Measurements from ENCODE around the gene MASP1. TPM values are rescaled to one million over a fixed set of nuclear protein-coding genes. Genes with fewer than 3 reads are reported as not detected.
A peak's percentile ranks its signal among the peaks of the same experiment; 100 is the strongest.

Gene MASP1
- total and polyA plus RNA-seq, 7 experiments from 2014 or later = not detected

- peaks cover 0 to 19% (median 0%) of the 10 kb centered on the region in 5 donors for H3K27me3 Mint-ChIP-seq
- Histone ChIP-seq H3K27me3 (ENCODE audit: control insufficient read depth in 2 of 2, insufficient read depth in 2 of 2, low read length in 2 of 2) (no peaks in the 10 kb centered on the region), H3K4me3 (ENCODE audit: low read length) (no peak overlapping the region), H3K4me1 (ENCODE audit: control insufficient read depth in 2 of 2, insufficient read depth in 2 of 2, low read length in 2 of 2) (no peaks in the 10 kb centered on the region), H3K9me3 (ENCODE audit: control insufficient read depth in 2 of 3, low read length in 3 of 3) (no peaks in the 10 kb centered on the region), H3K27ac (ENCODE audit: low read depth, low read length) (no peak overlapping the region), H3K36me3 (ENCODE audit: control insufficient read depth in 2 of 3, insufficient read depth in 3 of 3, low read length in 3 of 3) (no peaks in the 10 kb centered on the region)
- CTCF ChIA-PET = no interaction called here
- no peaks in the 10 kb centered on the region for H3K4me1 Mint-ChIP-seq
- no peaks in the 10 kb centered on the region for H3K36me3 Mint-ChIP-seq
- POLR2A ChIA-PET = no interaction called here
- DNase-seq (no peak), ATAC-seq (no peak)
- no peaks in the 10 kb centered on the region for H3K9me3 Mint-ChIP-seq
- H3K4me3 Mint-ChIP-seq = no peak overlapping the region
- intact Hi-C loops (cut with micrococcal nuclease) = no loop called here
- no peak overlapping the region for H3K27ac Mint-ChIP-seq
These were observed 76.1 kb downstream of the MASP1 start for GRCh38 chr3:187215460-187215859.

- ChIA-PET CTCF (no interaction called here), POLR2A (no interaction called here)
- no peaks in the 10 kb centered on the region for H3K27me3 ChIP-seq (ENCODE audit: control insufficient read depth in 2 of 2, insufficient read depth in 2 of 2, low read length in 2 of 2)
- H3K27ac ChIP-seq (ENCODE audit: low read depth, low read length) = no peak overlapping the region
- no peaks in the 10 kb centered on the region for H3K9me3 ChIP-seq (ENCODE audit: control insufficient read depth in 2 of 3, low read length in 3 of 3)
- Mint-ChIP-seq H3K4me3 (no peak overlapping the region), H3K9me3 (no peaks in the 10 kb centered on the region), H3K36me3 (peaks cover 0 to 4% (median 0%) of the 10 kb centered on the region in 5 donors), H3K27ac (no peak overlapping the region), H3K4me1 (no peaks in the 10 kb centered on the region), H3K27me3 (peaks cover 0 to 25% (median 5%) of the 10 kb centered on the region in 5 donors)
- no peaks in the 10 kb centered on the region for H3K4me1 ChIP-seq (ENCODE audit: control insufficient read depth in 2 of 2, insufficient read depth in 2 of 2, low read length in 2 of 2)
- ATAC-seq (no peak), DNase-seq (no peak)
- intact Hi-C loops (cut with micrococcal nuclease) = no loop called here
- no peak overlapping the region for H3K4me3 ChIP-seq (ENCODE audit: low read length)
- no peaks in the 10 kb centered on the region for H3K36me3 ChIP-seq (ENCODE audit: control insufficient read depth in 2 of 3, insufficient read depth in 3 of 3, low read length in 3 of 3)
These were observed 77.9 kb downstream of the MASP1 start for GRCh38 chr3:187213616-187214015.

DNA sequence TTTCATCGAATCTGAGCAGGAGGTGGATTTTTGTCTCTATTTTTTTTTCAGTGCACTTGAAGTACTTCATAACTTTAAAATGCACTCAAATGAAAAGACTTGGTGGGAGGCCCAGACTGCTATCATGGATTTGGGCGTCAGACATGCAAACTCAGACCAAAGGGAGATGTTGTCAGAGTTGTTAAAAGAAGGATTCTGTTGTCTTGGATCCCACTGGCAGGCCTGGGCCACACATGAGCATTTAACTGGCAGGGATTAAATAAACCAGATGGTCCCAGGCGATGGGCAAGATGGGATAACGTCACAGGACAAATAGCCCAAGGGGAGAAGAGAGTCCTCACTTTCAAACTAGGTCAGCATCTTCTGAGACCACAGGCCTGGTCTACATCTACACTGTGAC is 78.8 kb downstream of the MASP1 start:
- Mint-ChIP-seq H3K27ac (no peak overlapping the region), H3K27me3 (peaks cover 0 to 27% (median 5%) of the 10 kb centered on the region in 5 donors), H3K4me3 (no peak overlapping the region), H3K36me3 (peaks cover 0 to 4% (median 0%) of the 10 kb centered on the region in 5 donors), H3K9me3 (peaks cover 0 to 4% (median 0%) of the 10 kb centered on the region in 11 donors), H3K4me1 (no peaks in the 10 kb centered on the region)
- H3K4me3 ChIP-seq (ENCODE audit: low read length) = no peak overlapping the region
- no peaks in the 10 kb centered on the region for H3K27me3 ChIP-seq (ENCODE audit: control insufficient read depth in 2 of 2, insufficient read depth in 2 of 2, low read length in 2 of 2)
- ChIA-PET CTCF (interaction anchor here (0.7 kb wide), 1 partner anchor 1928 kb away, joined by 4 read pairs; no protein-coding TSS in a partner anchor), POLR2A (interaction anchor here (0.7 kb wide), 2 partner anchors 12 to 881 kb away, joined by 3 to 6 read pairs; no protein-coding TSS in a partner anchor)
- no peaks in the 10 kb centered on the region for H3K36me3 ChIP-seq (ENCODE audit: control insufficient read depth in 2 of 3, insufficient read depth in 3 of 3, low read length in 3 of 3)
- no peak for DNase-seq
- H3K9me3 ChIP-seq (ENCODE audit: control insufficient read depth in 2 of 3, low read length in 3 of 3) = no peaks in the 10 kb centered on the region
- no peak for ATAC-seq
- intact Hi-C loops (cut with micrococcal nuclease) = no loop called here
- H3K27ac ChIP-seq (ENCODE audit: low read depth, low read length) = no peak overlapping the region
- H3K4me1 ChIP-seq (ENCODE audit: control insufficient read depth in 2 of 2, insufficient read depth in 2 of 2, low read length in 2 of 2) = no peaks in the 10 kb centered on the region

- H3K36me3 ChIP-seq (ENCODE audit: control insufficient read depth in 2 of 3, insufficient read depth in 3 of 3, low read length in 3 of 3) = no peaks in the 10 kb centered on the region
- H3K27me3 ChIP-seq (ENCODE audit: control insufficient read depth in 2 of 2, insufficient read depth in 2 of 2, low read length in 2 of 2) = no peaks in the 10 kb centered on the region
- H3K9me3 ChIP-seq (ENCODE audit: control insufficient read depth in 2 of 3, low read length in 3 of 3) = no peaks in the 10 kb centered on the region
- ChIA-PET POLR2A (interaction anchor here (0.7 kb wide), 2 partner anchors 11 to 881 kb away, joined by 3 to 6 read pairs; no protein-coding TSS in a partner anchor), CTCF (interaction anchor here (0.7 kb wide), 1 partner anchor 1928 kb away, joined by 4 read pairs; no protein-coding TSS in a partner anchor)
- H3K4me1 Mint-ChIP-seq = no peaks in the 10 kb centered on the region
- intact Hi-C loops (cut with micrococcal nuclease) = no loop called here
- peaks cover 0 to 6% (median 0%) of the 10 kb centered on the region in 11 donors for H3K9me3 Mint-ChIP-seq
- peaks cover 0 to 4% (median 0%) of the 10 kb centered on the region in 5 donors for H3K36me3 Mint-ChIP-seq
- DNase-seq (no peak), ATAC-seq (no peak)
- H3K4me1 ChIP-seq (ENCODE audit: control insufficient read depth in 2 of 2, insufficient read depth in 2 of 2, low read length in 2 of 2) = no peaks in the 10 kb centered on the region
- H3K27ac ChIP-seq (ENCODE audit: low read depth, low read length) = no peak overlapping the region
- no peak overlapping the region for H3K4me3 ChIP-seq (ENCODE audit: low read length)
- peak overlapping the region in 1 of 9 donors; percentile 26 for H3K27ac Mint-ChIP-seq
- no peak overlapping the region for H3K4me3 Mint-ChIP-seq
- peaks cover 0 to 28% (median 5%) of the 10 kb centered on the region in 5 donors for H3K27me3 Mint-ChIP-seq
These were observed 79.4 kb downstream of the MASP1 start for GRCh38 chr3:187212196-187212545.

GRCh38 chr3:187211532-187212195 is 79.9 kb downstream of the MASP1 start:
- no peak overlapping the region for H3K4me3 Mint-ChIP-seq
- intact Hi-C loops (cut with micrococcal nuclease) = no loop called here

GRCh38 chr3:187210545-187211327 is 80.8 kb downstream of the MASP1 start:
- H3K4me1 Mint-ChIP-seq = no peaks in the 10 kb centered on the region
- Histone ChIP-seq H3K27ac (ENCODE audit: low read depth, low read length) (no peak overlapping the region), H3K4me3 (ENCODE audit: low read length) (no peak overlapping the region), H3K27me3 (ENCODE audit: control insufficient read depth in 2 of 2, insufficient read depth in 2 of 2, low read length in 2 of 2) (no peaks in the 10 kb centered on the region), H3K36me3 (ENCODE audit: control insufficient read depth in 2 of 3, insufficient read depth in 3 of 3, low read length in 3 of 3) (no peaks in the 10 kb centered on the region), H3K9me3 (ENCODE audit: control insufficient read depth in 2 of 3, low read length in 3 of 3) (no peaks in the 10 kb centered on the region), H3K4me1 (ENCODE audit: control insufficient read depth in 2 of 2, insufficient read depth in 2 of 2, low read length in 2 of 2) (no peaks in the 10 kb centered on the region)
- CTCF ChIA-PET = interaction anchor here (0.6 to 0.8 kb wide), 2 partner anchors 16 to 504 kb away, joined by 3 to 4 read pairs; no protein-coding TSS in a partner anchor
- POLR2A ChIA-PET = no interaction called here
- no peak overlapping the region for H3K4me3 Mint-ChIP-seq
- DNase-seq (no peak), ATAC-seq (no peak)
- H3K36me3 Mint-ChIP-seq = peaks cover 0 to 4% (median 0%) of the 10 kb centered on the region in 5 donors
- intact Hi-C loops (cut with micrococcal nuclease) = no loop called here
- peaks cover 0 to 6% (median 0%) of the 10 kb centered on the region in 11 donors for H3K9me3 Mint-ChIP-seq
- H3K27me3 Mint-ChIP-seq = peaks cover 0 to 24% (median 3%) of the 10 kb centered on the region in 5 donors
- H3K27ac Mint-ChIP-seq = no peak overlapping the region

More at GRCh38 chr3:187211532-187212195, 79.9 kb downstream of the MASP1 start:
- no peak overlapping the region for H3K27ac Mint-ChIP-seq
- peaks cover 0 to 4% (median 0%) of the 10 kb centered on the region in 5 donors for H3K36me3 Mint-ChIP-seq
- DNase-seq = no peak
- no peak overlapping the region for H3K4me3 ChIP-seq (ENCODE audit: low read length)
- H3K27ac ChIP-seq (ENCODE audit: low read depth, low read length) = no peak overlapping the region
- peaks cover 0 to 25% (median 3%) of the 10 kb centered on the region in 5 donors for H3K27me3 Mint-ChIP-seq
- no peaks in the 10 kb centered on the region for H3K4me1 ChIP-seq (ENCODE audit: control insufficient read depth in 2 of 2, insufficient read depth in 2 of 2, low read length in 2 of 2)
- H3K4me1 Mint-ChIP-seq = no peaks in the 10 kb centered on the region
- ChIA-PET CTCF (interaction anchor here (0.7 kb wide), 1 partner anchor 1929 kb away, joined by 4 read pairs; no protein-coding TSS in a partner anchor), POLR2A (interaction anchor here (0.7 kb wide), 2 partner anchors 11 to 882 kb away, joined by 3 to 6 read pairs; no protein-coding TSS in a partner anchor)
- no peak for ATAC-seq
- H3K36me3 ChIP-seq (ENCODE audit: control insufficient read depth in 2 of 3, insufficient read depth in 3 of 3, low read length in 3 of 3) = no peaks in the 10 kb centered on the region
- peaks cover 0 to 6% (median 0%) of the 10 kb centered on the region in 11 donors for H3K9me3 Mint-ChIP-seq
- no peaks in the 10 kb centered on the region for H3K27me3 ChIP-seq (ENCODE audit: control insufficient read depth in 2 of 2, insufficient read depth in 2 of 2, low read length in 2 of 2)
- no peaks in the 10 kb centered on the region for H3K9me3 ChIP-seq (ENCODE audit: control insufficient read depth in 2 of 3, low read length in 3 of 3)

All from naive thymus-derived CD4-positive, alpha-beta T cell (primary cell).